Neural cell (in vitro differentiated cells): ENCODE data around the gene TULP4.

Experiments
- EP300 ChIP-seq: fragments of 450-650 bp; conservative IDR thresholded peaks from 2 replicates; pipeline ENCODE4 v1.6.1; 2014; ENCODE audit warnings: antibody characterized with exemption, mild to moderate bottlenecking, moderate library complexity; ENCODE audit not compliant: poor library complexity, severe bottlenecking
- SMC3 ChIP-seq: fragments of 450-650 bp; conservative IDR thresholded peaks from 2 replicates; pipeline ENCODE4 v1.6.1; 2014; ENCODE audit warnings: antibody characterized with exemption, mild to moderate bottlenecking, moderate library complexity; ENCODE audit not compliant: poor library complexity
- TF ChIP-seq, protein P1 (sequence below): fragments of 450-650 bp; IDR thresholded peaks from 2 replicates; pipeline ENCODE4 v1.5.1; 2014; ENCODE audit warnings: antibody characterized with exemption, mild to moderate bottlenecking, moderate library complexity; ENCODE audit not compliant: poor library complexity, severe bottlenecking

DNA sequence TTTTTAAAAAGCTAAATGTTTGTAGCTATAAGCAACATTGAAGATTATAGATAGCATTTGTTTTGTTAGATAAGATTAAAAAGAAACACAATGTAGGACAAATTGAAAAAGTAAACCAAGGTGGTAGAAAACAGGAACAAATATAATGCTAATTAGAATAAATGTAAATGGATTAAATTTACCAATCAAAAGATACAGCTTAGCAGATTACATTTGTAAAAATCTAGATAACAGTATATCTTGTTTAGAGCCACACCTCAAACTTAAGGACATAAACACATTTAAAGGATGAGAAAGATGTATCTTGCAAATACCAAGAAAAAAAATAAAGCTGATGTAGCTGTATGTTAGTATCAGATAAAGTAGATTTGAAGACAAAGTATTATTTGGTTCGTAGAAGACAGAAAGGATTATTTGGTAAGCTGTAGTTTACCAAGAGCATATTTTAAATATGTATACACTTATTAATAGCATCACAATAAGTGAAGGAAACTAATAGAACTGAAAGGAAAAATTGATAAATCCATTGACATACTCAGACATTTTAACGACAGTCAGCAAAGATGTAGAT, 107.2 kb downstream of the TULP4 start:
- TF ChIP-seq, protein P1, sequence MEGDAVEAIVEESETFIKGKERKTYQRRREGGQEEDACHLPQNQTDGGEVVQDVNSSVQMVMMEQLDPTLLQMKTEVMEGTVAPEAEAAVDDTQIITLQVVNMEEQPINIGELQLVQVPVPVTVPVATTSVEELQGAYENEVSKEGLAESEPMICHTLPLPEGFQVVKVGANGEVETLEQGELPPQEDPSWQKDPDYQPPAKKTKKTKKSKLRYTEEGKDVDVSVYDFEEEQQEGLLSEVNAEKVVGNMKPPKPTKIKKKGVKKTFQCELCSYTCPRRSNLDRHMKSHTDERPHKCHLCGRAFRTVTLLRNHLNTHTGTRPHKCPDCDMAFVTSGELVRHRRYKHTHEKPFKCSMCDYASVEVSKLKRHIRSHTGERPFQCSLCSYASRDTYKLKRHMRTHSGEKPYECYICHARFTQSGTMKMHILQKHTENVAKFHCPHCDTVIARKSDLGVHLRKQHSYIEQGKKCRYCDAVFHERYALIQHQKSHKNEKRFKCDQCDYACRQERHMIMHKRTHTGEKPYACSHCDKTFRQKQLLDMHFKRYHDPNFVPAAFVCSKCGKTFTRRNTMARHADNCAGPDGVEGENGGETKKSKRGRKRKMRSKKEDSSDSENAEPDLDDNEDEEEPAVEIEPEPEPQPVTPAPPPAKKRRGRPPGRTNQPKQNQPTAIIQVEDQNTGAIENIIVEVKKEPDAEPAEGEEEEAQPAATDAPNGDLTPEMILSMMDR, result no peak
- TF ChIP-seq EP300 (no peak), SMC3 (no peak)
